ENCODE measurements around the gene XYLT2.

GRCh38 chr17:50316016-50316587 is 29.8 kb upstream of the XYLT2 start:
- TF ChIP-seq CTCF (IDR thresholded peaks at IDR 0.05 in 8 of 11, conservative IDR thresholded peaks at IDR 0.05 in 3 of 11) = no peak
- TF ChIP-seq POLR2A (IDR thresholded peaks at IDR 0.05) = no peak
- no peak for TF ChIP-seq POLR2AphosphoS5 (IDR thresholded peaks at IDR 0.05)

All from spleen (tissue), 7 donors.